NB4 (cell line): ENCODE data around the gene ADGRA1.

Experiments used
- DNase-seq: peaks from one replicate; pipeline ENCODE4 v3.0.0; 2010; ENCODE audit warnings: low read depth
- H3K4me3 ChIP-seq: one replicate; pipeline ENCODE4 v1.5.1; 2011; ENCODE audit warnings: mild to moderate bottlenecking, low read depth, low read length, moderate library complexity
- MYC ChIP-seq: IDR thresholded peaks from 2 replicates; pipeline ENCODE4 v1.6.1; 2011; ENCODE audit warnings: low read depth, low read length
- POLR2A ChIP-seq: IDR thresholded peaks from 2 replicates; pipeline ENCODE4 v1.6.1; 2011; ENCODE audit warnings: mild to moderate bottlenecking; ENCODE audit not compliant: insufficient read length; ENCODE audit errors: extremely low read depth
- TF ChIP-seq, protein P1 (sequence below): IDR thresholded peaks from 2 replicates; pipeline ENCODE4 v1.6.1; 2011; ENCODE audit warnings: low read depth, low read length
- TF ChIP-seq, protein P2 (sequence below): IDR thresholded peaks from one replicate; pipeline ENCODE4 v1.5.1; 2012; ENCODE audit warnings: low read depth, low read length

The ADGRA1 gene

DNA sequence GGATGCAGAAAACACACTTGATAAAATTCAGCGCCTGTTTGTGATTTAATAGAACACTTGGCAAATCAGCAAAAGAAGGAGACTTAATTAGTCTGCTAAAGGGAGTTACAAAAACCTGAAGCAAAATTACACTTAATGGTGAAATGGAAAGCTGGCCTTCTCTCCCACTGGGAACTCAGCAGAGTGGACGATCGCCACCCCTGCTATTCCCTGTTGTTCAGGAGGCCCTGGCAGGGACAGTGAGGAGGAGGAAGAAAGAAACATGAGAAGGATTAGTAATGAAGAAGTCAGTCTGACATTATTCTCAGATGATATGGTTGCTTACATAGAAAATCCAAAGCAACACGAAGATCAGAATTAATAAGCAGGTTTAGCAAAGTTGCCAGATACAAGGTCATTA, 66.7 kb downstream of the ADGRA1 start:
- H3K4me3 ChIP-seq: no peak overlapping the region
- no peak for DNase-seq
- TF ChIP-seq, protein P1, sequence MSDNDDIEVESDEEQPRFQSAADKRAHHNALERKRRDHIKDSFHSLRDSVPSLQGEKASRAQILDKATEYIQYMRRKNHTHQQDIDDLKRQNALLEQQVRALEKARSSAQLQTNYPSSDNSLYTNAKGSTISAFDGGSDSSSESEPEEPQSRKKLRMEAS: no peak
- TF ChIP-seq MYC (no peak), POLR2A (no peak)
- TF ChIP-seq, protein P2, sequence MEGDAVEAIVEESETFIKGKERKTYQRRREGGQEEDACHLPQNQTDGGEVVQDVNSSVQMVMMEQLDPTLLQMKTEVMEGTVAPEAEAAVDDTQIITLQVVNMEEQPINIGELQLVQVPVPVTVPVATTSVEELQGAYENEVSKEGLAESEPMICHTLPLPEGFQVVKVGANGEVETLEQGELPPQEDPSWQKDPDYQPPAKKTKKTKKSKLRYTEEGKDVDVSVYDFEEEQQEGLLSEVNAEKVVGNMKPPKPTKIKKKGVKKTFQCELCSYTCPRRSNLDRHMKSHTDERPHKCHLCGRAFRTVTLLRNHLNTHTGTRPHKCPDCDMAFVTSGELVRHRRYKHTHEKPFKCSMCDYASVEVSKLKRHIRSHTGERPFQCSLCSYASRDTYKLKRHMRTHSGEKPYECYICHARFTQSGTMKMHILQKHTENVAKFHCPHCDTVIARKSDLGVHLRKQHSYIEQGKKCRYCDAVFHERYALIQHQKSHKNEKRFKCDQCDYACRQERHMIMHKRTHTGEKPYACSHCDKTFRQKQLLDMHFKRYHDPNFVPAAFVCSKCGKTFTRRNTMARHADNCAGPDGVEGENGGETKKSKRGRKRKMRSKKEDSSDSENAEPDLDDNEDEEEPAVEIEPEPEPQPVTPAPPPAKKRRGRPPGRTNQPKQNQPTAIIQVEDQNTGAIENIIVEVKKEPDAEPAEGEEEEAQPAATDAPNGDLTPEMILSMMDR: no peak

DNA sequence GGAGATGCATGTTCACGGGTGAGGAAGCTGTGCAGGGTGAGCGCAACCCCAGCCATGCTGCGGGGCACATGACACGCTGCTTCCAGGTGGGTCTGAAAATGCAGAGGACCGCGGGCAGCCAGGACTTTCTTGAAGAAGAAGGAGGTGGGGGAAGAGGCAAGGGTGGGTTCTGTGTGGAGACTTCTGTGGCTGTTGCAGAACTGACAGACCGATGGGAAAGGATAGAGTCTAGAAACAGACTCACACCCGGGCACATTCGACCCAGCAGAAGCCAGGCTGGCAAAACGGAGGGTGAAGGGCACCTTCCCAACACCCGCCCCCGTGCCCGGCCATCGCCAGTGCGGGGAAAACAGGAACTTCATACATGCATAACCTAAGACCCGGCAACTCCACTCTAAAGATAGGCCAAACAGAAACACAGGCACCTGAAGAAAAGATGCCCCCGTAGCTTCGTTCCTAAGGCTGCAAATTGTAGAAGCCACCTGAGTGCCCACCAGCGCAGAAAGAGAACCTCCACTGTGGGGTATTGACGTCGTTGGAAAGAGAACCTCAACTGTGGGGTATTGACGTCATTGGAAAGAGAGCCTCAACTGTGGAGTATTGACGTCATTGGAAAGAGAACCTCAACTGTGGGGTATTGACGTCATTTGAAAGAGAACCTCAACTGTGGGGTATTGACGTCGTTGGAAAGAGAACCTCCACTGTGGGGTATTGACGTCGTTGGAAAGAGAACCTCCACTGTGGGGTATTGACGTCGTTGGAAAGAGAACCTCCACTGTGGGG, 67.5 kb downstream of the ADGRA1 start:
- H3K4me3 ChIP-seq: no peak overlapping the region
- TF ChIP-seq, protein P1: no peak
- no peak for TF ChIP-seq POLR2A
- TF ChIP-seq, protein P2: no peak
- TF ChIP-seq MYC: no peak
- DNase-seq: no peak

DNA sequence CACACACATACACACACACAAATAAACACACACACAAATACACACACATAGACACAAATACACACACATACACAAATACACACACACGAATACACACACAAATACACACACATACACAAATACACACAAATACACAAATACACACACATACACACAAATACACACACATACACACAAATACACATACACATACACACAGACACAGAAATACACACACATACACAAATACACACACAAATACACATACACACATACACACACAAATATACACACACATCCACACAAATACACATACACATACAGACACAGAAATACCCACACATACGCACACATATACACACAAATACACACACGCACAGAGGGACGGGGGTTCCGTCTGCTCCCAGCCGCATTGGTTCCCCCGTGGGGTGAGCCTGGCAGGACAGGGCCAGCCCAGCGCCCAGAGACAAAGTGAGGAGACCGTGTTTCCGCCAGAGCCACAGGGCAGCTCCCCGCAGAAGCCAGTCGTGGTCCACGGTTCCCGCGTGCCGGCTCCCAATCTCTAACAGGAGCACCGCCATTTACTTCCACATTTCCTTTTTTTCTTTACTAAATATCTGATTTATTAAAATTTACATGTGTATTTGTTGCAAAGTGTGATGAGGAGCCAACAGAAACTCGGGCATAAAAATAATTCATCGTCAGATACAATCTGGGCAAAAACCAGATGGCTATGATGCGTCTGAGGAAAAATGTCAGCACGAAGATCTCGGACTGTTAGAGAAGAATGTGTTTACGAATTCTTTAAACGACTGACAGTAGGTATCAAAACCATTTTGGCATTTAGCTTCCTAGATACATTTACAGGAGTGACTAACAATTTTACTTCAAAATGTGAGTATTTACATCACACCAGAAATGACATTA, 69.2 kb downstream of the ADGRA1 start:
- TF ChIP-seq POLR2A (no peak), MYC (no peak)
- TF ChIP-seq, protein P1: no peak
- TF ChIP-seq, protein P2: no peak
- no peak for DNase-seq
- H3K4me3 ChIP-seq: no peak overlapping the region

DNA sequence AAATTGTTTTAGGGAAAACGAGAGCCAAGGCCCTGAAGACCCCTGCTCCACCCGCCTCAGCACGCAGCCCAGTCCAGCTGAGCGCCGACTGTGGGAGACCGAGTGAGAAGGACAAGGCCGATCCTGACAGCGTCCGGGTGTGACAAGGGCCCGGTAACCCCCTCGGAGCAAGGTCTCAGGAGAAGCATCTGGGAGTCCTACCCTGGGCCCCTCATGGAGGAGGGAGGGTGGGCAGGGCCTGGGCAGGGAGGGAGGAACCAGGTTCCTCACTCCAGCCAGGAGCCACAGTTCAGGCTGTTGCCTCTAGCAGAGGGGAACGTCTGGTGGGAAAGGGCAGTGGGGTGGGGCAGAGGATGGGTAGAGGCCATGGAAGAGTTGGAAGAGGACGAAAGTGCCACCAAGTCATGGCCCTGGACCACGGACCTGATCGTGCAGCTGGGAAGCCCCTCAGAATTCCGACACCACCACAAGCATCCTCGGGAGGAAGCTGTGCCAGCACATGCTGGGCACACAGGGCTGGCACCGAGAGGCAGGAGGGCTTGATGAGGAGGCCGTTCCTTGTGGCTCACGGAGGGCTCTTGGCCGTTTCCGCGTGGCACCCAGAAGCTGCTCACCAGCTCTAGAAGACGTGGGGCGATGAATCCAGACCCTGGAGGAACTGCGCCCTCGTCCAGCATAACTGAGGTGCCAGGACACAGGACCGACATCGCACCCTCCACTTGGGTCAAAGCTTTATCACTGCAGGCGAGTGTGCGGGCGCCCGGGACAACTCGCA, 70.1 kb downstream of the ADGRA1 start:
- TF ChIP-seq, protein P2: no peak
- no peak for TF ChIP-seq MYC
- no peak for TF ChIP-seq POLR2A
- TF ChIP-seq, protein P1: no peak
- H3K4me3 ChIP-seq: no peak overlapping the region
- no peak for DNase-seq

DNA sequence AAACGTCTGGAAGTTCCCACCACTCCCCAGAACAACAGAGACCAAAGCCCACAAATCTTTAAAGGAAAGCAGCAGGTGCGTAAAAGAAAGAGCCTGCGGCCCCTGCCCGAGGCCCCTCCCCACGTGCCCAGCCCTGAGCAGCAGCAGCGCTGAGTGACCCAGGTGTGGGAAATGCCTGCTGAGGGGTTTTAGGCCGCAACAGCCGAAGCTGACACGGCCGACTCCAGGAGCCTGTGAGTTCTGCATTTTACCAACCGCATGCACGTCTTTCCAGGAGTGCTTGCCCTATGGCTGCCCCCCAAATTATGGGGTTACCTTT, 70.7 kb downstream of the ADGRA1 start:
- no peak overlapping the region for H3K4me3 ChIP-seq
- no peak for DNase-seq
- TF ChIP-seq POLR2A: no peak
- no peak for TF ChIP-seq MYC
- TF ChIP-seq, protein P2: no peak
- TF ChIP-seq, protein P1: no peak
